GM18526 (cell line): Measurements from ENCODE around the gene CCL25.

Source experiments
- POLR2A ChIP-seq: IDR thresholded peaks from 3 replicates; pipeline ENCODE4 v1.6.1; 2011; ENCODE audit not compliant: insufficient read length; ENCODE audit errors: extremely low read depth

CCL25 gene

GRCh38 chr19:8075158-8076074, 22.9 kb downstream of the CCL25 start:
- TF ChIP-seq POLR2A = no peak

- no peak for TF ChIP-seq POLR2A
These were observed 27.4 kb downstream of the CCL25 start for GRCh38 chr19:8079988-8080387.

GRCh38 chr19:8080832-8081231, 28.3 kb downstream of the CCL25 start:
- TF ChIP-seq POLR2A = no peak

- TF ChIP-seq POLR2A = no peak
These were observed 29.3 kb downstream of the CCL25 start for GRCh38 chr19:8081569-8082550.

GRCh38 chr19:8083141-8083540, 30.6 kb downstream of the CCL25 start:
- no peak for TF ChIP-seq POLR2A

- TF ChIP-seq POLR2A = no peak
These were observed 31.6 kb downstream of the CCL25 start for GRCh38 chr19:8084152-8084551.

- no peak for TF ChIP-seq POLR2A
These were observed 33.2 kb downstream of the CCL25 start for GRCh38 chr19:8085598-8086408.

GRCh38 chr19:8086849-8087248, 34.3 kb downstream of the CCL25 start:
- no peak for TF ChIP-seq POLR2A

GRCh38 chr19:8087876-8088275, 35.3 kb downstream of the CCL25 start:
- no peak for TF ChIP-seq POLR2A

GRCh38 chr19:8088752-8089663, 36.4 kb downstream of the CCL25 start:
- TF ChIP-seq POLR2A = no peak

GRCh38 chr19:8089664-8090601, 37.4 kb downstream of the CCL25 start:
- TF ChIP-seq POLR2A = no peak

- no peak for TF ChIP-seq POLR2A
These were observed 38.4 kb downstream of the CCL25 start for GRCh38 chr19:8090950-8091349.

GRCh38 chr19:8093740-8094139, 41.2 kb downstream of the CCL25 start:
- TF ChIP-seq POLR2A = no peak
